MCF 10A (cell line): ENCODE measurements around the gene PARD3. TPM values are rescaled to one million over a fixed set of nuclear protein-coding genes. Genes with fewer than 3 reads are reported as not detected.

Experiments
- BruUV-seq: library from RNA; stranded (reverse); fragments of 400-500 nt; replicated peaks from 2 replicates; lab custom pipeline; 2021; lab: Mats Ljungman, UMichigan
- CTCF ChIA-PET: fragments of 300-600 bp; sonication (Branson Sonifier 250); formaldehyde crosslinking; extraction: SDS; loops from one replicate; lab custom pipeline; 2021; ENCODE audit warnings: antibody characterized with exemption, inconsistent platforms; lab: Yijun Ruan, JAX
- POLR2A ChIA-PET: fragments of 300-600, 350-650 bp; sonication (Branson Sonifier 250); formaldehyde crosslinking; extraction: SDS; loops from one replicate; lab custom pipeline; 2020; ENCODE audit warnings: antibody characterized with exemption, inconsistent platforms; lab: Yijun Ruan, JAX
- DNase-seq: peaks from one replicate; pipeline ENCODE4 v3.0.0-alpha.2; 2018; ENCODE audit not compliant: unreplicated experiment
- H3K27ac Mint-ChIP-seq: one replicate; pipeline ENCODE4 v1.8.0; 2022; ENCODE audit warnings: mild to moderate bottlenecking, low read depth, mixed read lengths; ENCODE audit not compliant: unreplicated experiment
- H3K27me3 Mint-ChIP-seq: one replicate; pipeline ENCODE4 v1.8.0; 2022; ENCODE audit warnings: mixed read lengths; ENCODE audit not compliant: insufficient read depth, unreplicated experiment
- H3K36me3 Mint-ChIP-seq: one replicate; pipeline ENCODE4 v1.8.0; 2022; ENCODE audit warnings: mild to moderate bottlenecking, moderate library complexity, mixed read lengths; ENCODE audit not compliant: insufficient read depth, unreplicated experiment
- H3K4me1 Mint-ChIP-seq: one replicate; pipeline ENCODE4 v1.8.0; 2022; ENCODE audit warnings: mixed read lengths; ENCODE audit not compliant: insufficient read depth, unreplicated experiment
- H3K4me3 Mint-ChIP-seq: one replicate; pipeline ENCODE4 v1.8.0; 2022; ENCODE audit warnings: mild to moderate bottlenecking, moderate library complexity, mixed read lengths; ENCODE audit not compliant: unreplicated experiment
- H3K9me3 Mint-ChIP-seq: one replicate; pipeline ENCODE4 v1.8.0; 2022; ENCODE audit warnings: mixed read lengths; ENCODE audit not compliant: unreplicated experiment
- intact Hi-C: fragments of 100-400 bp; cut with micrococcal nuclease; formaldehyde crosslinking; loops from 2 replicates; pipeline ENCODE4 v1.14.1; 2022
- total RNA-seq: library from RNA; stranded (reverse); gene quantifications from 2 replicates; pipeline ENCODE4 v1.2.3, GENCODE V29; 2022
- TF ChIP-seq, protein P1 (sequence below): fragments of 200-600 bp; IDR thresholded peaks from one replicate; pipeline ENCODE4 v1.8.0; 2022; ENCODE audit warnings: antibody characterized with exemption, mild to moderate bottlenecking; ENCODE audit not compliant: unreplicated experiment

PARD3 gene
- total RNA-seq, 1 experiment from 2014 or later = 70.0 TPM

DNA sequence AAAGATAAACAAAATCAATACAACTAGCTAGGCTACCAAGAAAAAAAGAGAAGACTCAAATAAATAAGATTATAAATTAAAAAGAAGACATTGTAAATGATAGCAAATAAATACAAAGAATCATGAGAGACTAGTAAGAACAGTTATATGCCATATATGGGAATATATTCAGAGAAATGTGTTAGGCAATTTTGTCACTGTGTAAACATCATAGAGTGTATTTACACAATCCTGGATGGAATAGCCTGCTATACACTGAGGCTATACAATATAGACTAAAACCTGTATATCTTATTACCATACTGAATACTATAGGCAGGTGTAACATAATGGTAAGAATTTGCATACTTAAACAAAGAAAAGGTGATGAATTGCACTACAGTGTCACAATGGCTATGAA is 717.4 kb downstream of the PARD3 start:
- no peak for DNase-seq
- ChIA-PET POLR2A (no interaction called here), CTCF (no interaction called here)
- Mint-ChIP-seq H3K36me3 (no peaks in the 10 kb centered on the region), H3K27me3 (no peaks in the 10 kb centered on the region), H3K4me1 (peaks cover 3% of the 10 kb centered on the region), H3K9me3 (peaks cover 8% of the 10 kb centered on the region), H3K4me3 (no peak overlapping the region), H3K27ac (no peak overlapping the region)
- intact Hi-C loops = no loop called here
- TF ChIP-seq, protein P1, sequence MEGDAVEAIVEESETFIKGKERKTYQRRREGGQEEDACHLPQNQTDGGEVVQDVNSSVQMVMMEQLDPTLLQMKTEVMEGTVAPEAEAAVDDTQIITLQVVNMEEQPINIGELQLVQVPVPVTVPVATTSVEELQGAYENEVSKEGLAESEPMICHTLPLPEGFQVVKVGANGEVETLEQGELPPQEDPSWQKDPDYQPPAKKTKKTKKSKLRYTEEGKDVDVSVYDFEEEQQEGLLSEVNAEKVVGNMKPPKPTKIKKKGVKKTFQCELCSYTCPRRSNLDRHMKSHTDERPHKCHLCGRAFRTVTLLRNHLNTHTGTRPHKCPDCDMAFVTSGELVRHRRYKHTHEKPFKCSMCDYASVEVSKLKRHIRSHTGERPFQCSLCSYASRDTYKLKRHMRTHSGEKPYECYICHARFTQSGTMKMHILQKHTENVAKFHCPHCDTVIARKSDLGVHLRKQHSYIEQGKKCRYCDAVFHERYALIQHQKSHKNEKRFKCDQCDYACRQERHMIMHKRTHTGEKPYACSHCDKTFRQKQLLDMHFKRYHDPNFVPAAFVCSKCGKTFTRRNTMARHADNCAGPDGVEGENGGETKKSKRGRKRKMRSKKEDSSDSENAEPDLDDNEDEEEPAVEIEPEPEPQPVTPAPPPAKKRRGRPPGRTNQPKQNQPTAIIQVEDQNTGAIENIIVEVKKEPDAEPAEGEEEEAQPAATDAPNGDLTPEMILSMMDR = no peak
- no TSS peak for BruUV-seq

DNA sequence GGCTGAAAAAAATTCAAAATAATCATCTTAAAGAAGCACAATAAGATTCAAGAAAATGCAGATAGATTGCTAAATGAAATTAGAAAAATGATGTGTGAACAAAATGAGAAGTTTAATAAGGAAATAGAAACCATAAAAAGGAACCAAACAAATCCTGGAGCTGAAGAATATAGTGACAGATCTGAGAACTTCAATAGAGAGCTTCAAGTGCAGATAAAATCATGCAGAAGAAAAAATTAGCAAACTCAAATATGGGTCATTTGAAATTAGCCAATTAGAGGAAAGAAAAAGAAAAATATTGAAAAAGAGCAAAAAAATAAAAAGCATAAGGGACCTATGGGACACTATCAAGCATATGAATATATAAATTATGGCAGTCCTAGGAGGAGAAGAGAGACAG is 720.1 kb downstream of the PARD3 start:
- Mint-ChIP-seq H3K27me3 (no peaks in the 10 kb centered on the region), H3K36me3 (no peaks in the 10 kb centered on the region), H3K4me1 (peaks cover 7% of the 10 kb centered on the region), H3K27ac (no peak overlapping the region), H3K9me3 (peaks cover 8% of the 10 kb centered on the region), H3K4me3 (no peak overlapping the region)
- intact Hi-C loops = no loop called here
- ChIA-PET POLR2A (interaction anchor here (1.2 kb wide), 1 partner anchor 63 kb away, joined by 3 read pairs; no protein-coding TSS in a partner anchor), CTCF (no interaction called here)
- DNase-seq = no peak
- BruUV-seq = no TSS peak
- TF ChIP-seq, protein P1 = no peak

DNA sequence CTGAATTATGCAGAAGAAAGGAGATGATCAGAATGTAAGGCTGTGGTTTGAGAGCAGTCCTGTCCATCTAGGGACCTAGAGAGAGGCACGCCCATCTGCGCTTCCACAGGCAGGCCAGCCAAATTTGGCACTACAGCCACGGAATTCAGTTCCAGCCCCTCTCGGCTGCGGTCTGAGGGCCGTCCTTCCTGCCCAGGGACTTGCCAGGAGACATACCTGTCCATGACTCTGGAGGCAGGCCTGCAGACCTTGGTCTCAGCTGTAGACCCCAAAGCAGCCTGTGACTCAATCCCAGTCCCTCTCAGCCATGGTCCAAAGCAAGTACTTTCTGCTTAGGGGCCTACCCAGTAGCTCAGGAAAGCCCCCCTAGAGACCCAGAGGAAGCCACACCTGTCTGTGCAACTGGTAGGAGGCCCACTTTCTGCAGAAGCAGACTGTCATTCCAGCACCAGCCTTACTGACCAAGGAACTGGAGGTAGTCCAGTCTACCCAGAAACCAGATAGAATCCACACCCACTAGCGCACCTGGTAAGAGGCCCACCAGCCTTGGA is 720.9 kb downstream of the PARD3 start:
- H3K4me1 Mint-ChIP-seq = peaks cover 7% of the 10 kb centered on the region
- H3K9me3 Mint-ChIP-seq = peaks cover 8% of the 10 kb centered on the region
- CTCF ChIA-PET = no interaction called here
- intact Hi-C loops = no loop called here
- H3K36me3 Mint-ChIP-seq = no peaks in the 10 kb centered on the region
- BruUV-seq = no TSS peak
- H3K27ac Mint-ChIP-seq = no peak overlapping the region
- H3K27me3 Mint-ChIP-seq = no peaks in the 10 kb centered on the region
- no peak for DNase-seq
- TF ChIP-seq, protein P1 = no peak
- POLR2A ChIA-PET = no interaction called here
- no peak overlapping the region for H3K4me3 Mint-ChIP-seq

DNA sequence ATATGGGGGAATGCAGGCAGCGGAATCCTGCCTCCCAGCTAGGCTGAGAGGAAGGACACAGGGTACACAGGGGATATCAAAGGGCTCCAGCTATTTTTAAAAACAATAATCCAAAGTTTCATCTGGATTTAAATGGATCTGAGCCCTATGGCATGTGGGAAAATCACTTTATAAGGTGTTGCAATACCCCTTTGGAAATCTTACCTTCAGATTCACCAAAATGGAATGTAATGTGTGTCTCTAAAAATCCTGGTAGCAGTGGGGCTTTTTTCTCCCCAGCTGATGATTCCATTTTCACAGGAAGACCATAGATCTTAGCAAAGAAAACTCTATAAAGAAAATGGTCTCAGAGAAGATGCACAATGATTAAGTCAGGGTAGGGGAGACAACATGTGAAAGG is 722.2 kb downstream of the PARD3 start:
- BruUV-seq = no TSS peak
- Mint-ChIP-seq H3K36me3 (no peaks in the 10 kb centered on the region), H3K4me3 (no peak overlapping the region), H3K9me3 (peaks cover 8% of the 10 kb centered on the region), H3K4me1 (peaks cover 7% of the 10 kb centered on the region), H3K27ac (no peak overlapping the region), H3K27me3 (no peaks in the 10 kb centered on the region)
- intact Hi-C loops = no loop called here
- ChIA-PET POLR2A (no interaction called here), CTCF (interaction anchor here (0.7 kb wide), 1 partner anchor 387 kb away, joined by 3 read pairs; no protein-coding TSS in a partner anchor)
- TF ChIP-seq, protein P1 = no peak
- DNase-seq = peak; percentile 27
